Osteoblast (primary cell): ENCODE data around the gene SLC2A13. TPM values are rescaled to one million over a fixed set of nuclear protein-coding genes. Genes with fewer than 3 reads are reported as not detected.

Source experiments
- DNase-seq: peaks from one replicate; pipeline ENCODE4 v3.0.0; 2011; ENCODE audit warnings: low spot score, mixed read lengths; ENCODE audit not compliant: insufficient read length; ENCODE audit errors: missing footprints
- H2AFZ ChIP-seq: 2 replicates; pipeline ENCODE4 v1.6.0; 2011; ENCODE audit warnings: mild to moderate bottlenecking, low read length
- H3K27ac ChIP-seq: 2 replicates; pipeline ENCODE4 v1.5.1; 2011; ENCODE audit warnings: mild to moderate bottlenecking, low read depth, low read length, moderate library complexity
- H3K27me3 ChIP-seq: 2 replicates; pipeline ENCODE4 v1.6.0; 2012; ENCODE audit warnings: mild to moderate bottlenecking, control low read depth, inconsistent platforms, low read length, moderate library complexity; ENCODE audit not compliant: insufficient read depth
- H3K36me3 ChIP-seq: 2 replicates; pipeline ENCODE4 v1.5.1; 2011; ENCODE audit warnings: mild to moderate bottlenecking, low read length, control low read depth, moderate library complexity; ENCODE audit not compliant: insufficient read depth
- H3K4me1 ChIP-seq: 2 replicates; pipeline ENCODE4 v1.5.1; 2011; ENCODE audit warnings: mild to moderate bottlenecking, low read length, control low read depth, moderate library complexity; ENCODE audit not compliant: insufficient read depth
- H3K4me2 ChIP-seq: 2 replicates; pipeline ENCODE4 v1.6.0; 2011; ENCODE audit warnings: mild to moderate bottlenecking, low read length; ENCODE audit not compliant: insufficient read depth
- H3K4me3 ChIP-seq: fragments of 200-600 bp; sonication (generic); 3 replicates; pipeline ENCODE4 v1.5.1; 2012; ENCODE audit warnings: mild to moderate bottlenecking, low read length, inconsistent platforms; ENCODE audit not compliant: insufficient read depth
- H3K79me2 ChIP-seq: 2 replicates; pipeline ENCODE4 v1.6.0; 2012; ENCODE audit warnings: mild to moderate bottlenecking, low read length, control low read depth, inconsistent platforms; ENCODE audit not compliant: insufficient read depth
- H3K9me3 ChIP-seq: 2 replicates; pipeline ENCODE4 v1.5.1; 2011; ENCODE audit warnings: low read depth, low read length, control low read depth
- H4K20me1 ChIP-seq: 2 replicates; pipeline ENCODE4 v1.6.0; 2012; ENCODE audit warnings: mild to moderate bottlenecking, low read length, control low read depth; ENCODE audit not compliant: insufficient read depth
- CTCF ChIP-seq: IDR thresholded peaks from 2 replicates; pipeline ENCODE4 v1.5.1; 2011; ENCODE audit warnings: mild to moderate bottlenecking, low read depth, low read length, moderate library complexity; ENCODE audit errors: extremely low read depth
- total RNA-seq: library from RNA; depleted of rRNA; stranded (reverse); fragments of >200 nt; gene quantifications from 2 replicates; pipeline ENCODE4 v1.2.3, GENCODE V29; 2012

Gene SLC2A13
- total RNA-seq, 1 donor, result 12.3 TPM

DNA sequence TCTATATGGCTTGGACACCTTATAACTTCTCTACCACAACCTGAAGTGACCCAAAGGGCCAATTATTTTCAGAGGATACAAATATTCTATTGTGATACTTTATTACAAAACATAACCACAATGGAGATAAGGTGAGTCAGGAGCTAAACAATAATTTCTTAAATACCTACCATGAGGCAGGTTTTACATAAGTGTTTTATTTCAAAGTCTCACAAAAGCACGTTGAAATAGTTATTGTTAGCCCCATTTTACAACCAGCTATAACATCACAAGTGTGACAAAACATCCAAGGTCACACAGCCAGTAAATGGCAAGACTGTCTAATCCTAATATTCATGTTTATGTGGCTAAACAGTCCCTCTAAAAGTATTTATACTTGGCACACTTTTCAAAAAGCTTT is 40.2 kb downstream of the SLC2A13 start:
- H3K9me3 ChIP-seq, result no peaks in the 10 kb centered on the region
- no peak for TF ChIP-seq CTCF
- H3K36me3 ChIP-seq, result no peaks in the 10 kb centered on the region
- H2AFZ ChIP-seq, result no peak overlapping the region
- H3K27ac ChIP-seq, result no peak overlapping the region
- H3K4me1 ChIP-seq, result no peaks in the 10 kb centered on the region
- no peaks in the 10 kb centered on the region for H3K79me2 ChIP-seq
- no peaks in the 10 kb centered on the region for H4K20me1 ChIP-seq
- no peaks in the 10 kb centered on the region for H3K27me3 ChIP-seq
- H3K4me2 ChIP-seq, result no peak overlapping the region
- H3K4me3 ChIP-seq, result no peak overlapping the region
- DNase-seq, result no peak

- Histone ChIP-seq H3K36me3 (no peaks in the 10 kb centered on the region), H3K27me3 (no peaks in the 10 kb centered on the region), H3K27ac (no peak overlapping the region), H3K4me2 (peak overlapping the region; percentile 13), H3K9me3 (no peaks in the 10 kb centered on the region), H3K4me3 (no peak overlapping the region), H3K4me1 (no peaks in the 10 kb centered on the region), H2AFZ (no peak overlapping the region), H3K79me2 (no peaks in the 10 kb centered on the region), H4K20me1 (no peaks in the 10 kb centered on the region)
- no peak for TF ChIP-seq CTCF
- DNase-seq, result no peak
These were observed 42.5 kb downstream of the SLC2A13 start for GRCh38 chr12:40063414-40063813.

DNA sequence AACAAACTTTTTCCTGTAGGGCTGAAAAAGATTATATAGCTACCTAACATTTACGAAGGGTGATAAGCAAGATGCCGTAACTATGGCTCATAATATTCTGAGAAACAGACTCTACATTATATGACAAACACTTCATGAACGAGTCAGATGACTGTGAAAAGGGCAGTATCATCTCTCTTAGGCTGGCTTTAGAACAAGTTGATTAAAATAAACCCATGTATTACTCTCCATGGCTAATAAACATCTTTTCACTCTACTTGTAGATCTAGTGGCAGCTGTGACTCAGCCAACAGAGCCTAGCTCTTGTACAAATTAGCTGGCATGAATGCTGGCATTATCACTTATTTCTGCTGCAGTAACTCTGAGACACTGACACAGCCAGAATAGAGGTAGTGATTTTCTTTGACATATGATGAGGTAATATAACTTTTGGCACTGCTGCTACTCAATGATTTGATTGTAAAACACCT is 47.1 kb downstream of the SLC2A13 start:
- Histone ChIP-seq H3K4me3 (no peak overlapping the region), H3K4me1 (peaks cover 8% of the 10 kb centered on the region), H3K36me3 (no peaks in the 10 kb centered on the region), H3K79me2 (no peaks in the 10 kb centered on the region), H4K20me1 (no peaks in the 10 kb centered on the region), H3K27me3 (no peaks in the 10 kb centered on the region), H2AFZ (no peak overlapping the region), H3K27ac (no peak overlapping the region), H3K9me3 (no peaks in the 10 kb centered on the region), H3K4me2 (no peak overlapping the region)
- TF ChIP-seq CTCF, result no peak
- no peak for DNase-seq

GRCh38 chr12:40056373-40056772 is 49.5 kb downstream of the SLC2A13 start:
- no peaks in the 10 kb centered on the region for H3K79me2 ChIP-seq
- H3K4me3 ChIP-seq, result no peak overlapping the region
- no peaks in the 10 kb centered on the region for H3K9me3 ChIP-seq
- H2AFZ ChIP-seq, result no peak overlapping the region
- no peaks in the 10 kb centered on the region for H4K20me1 ChIP-seq
- H3K4me2 ChIP-seq, result no peak overlapping the region
- H3K36me3 ChIP-seq, result no peaks in the 10 kb centered on the region
- H3K27ac ChIP-seq, result no peak overlapping the region
- H3K4me1 ChIP-seq, result peaks cover 8% of the 10 kb centered on the region
- H3K27me3 ChIP-seq, result no peaks in the 10 kb centered on the region
- DNase-seq, result no peak
- no peak for TF ChIP-seq CTCF
